DLD1 (cell line): Measurements from ENCODE around the gene KDM6B.

Source experiments
- in situ Hi-C: cut with HindIII; loops from 2 replicates; pipeline ENCODE4 v1.10.0; 2017; ENCODE audit warnings: low sequenced_read_pairs

The KDM6B gene

GRCh38 chr17:7840441-7840840, 6.4 kb downstream of the KDM6B start:
- in situ Hi-C loops = no loop called here

GRCh38 chr17:7840875-7841274, 6.9 kb downstream of the KDM6B start:
- in situ Hi-C loops = no loop called here

- in situ Hi-C loops = no loop called here
These were observed 7.4 kb downstream of the KDM6B start for GRCh38 chr17:7841396-7841914.

- in situ Hi-C loops = no loop called here
These were observed 7.9 kb downstream of the KDM6B start for GRCh38 chr17:7841915-7842379.

- in situ Hi-C loops = no loop called here
These were observed 8.6 kb downstream of the KDM6B start for GRCh38 chr17:7842380-7843256.

GRCh38 chr17:7843257-7843535, 9.2 kb downstream of the KDM6B start:
- in situ Hi-C loops = no loop called here

GRCh38 chr17:7843536-7844291, 9.7 kb downstream of the KDM6B start:
- in situ Hi-C loops = no loop called here

GRCh38 chr17:7844292-7845154, 10.5 kb downstream of the KDM6B start:
- in situ Hi-C loops = no loop called here

- in situ Hi-C loops = no loop called here
These were observed 11.5 kb downstream of the KDM6B start for GRCh38 chr17:7845359-7846062.

- in situ Hi-C loops = no loop called here
These were observed 12.2 kb downstream of the KDM6B start for GRCh38 chr17:7846063-7846735.

GRCh38 chr17:7846765-7847661, 13.0 kb downstream of the KDM6B start:
- in situ Hi-C loops = no loop called here

GRCh38 chr17:7848131-7848579, 14.1 kb downstream of the KDM6B start:
- in situ Hi-C loops = no loop called here

- in situ Hi-C loops = no loop called here
These were observed 14.7 kb downstream of the KDM6B start for GRCh38 chr17:7848739-7849129.

- in situ Hi-C loops = no loop called here
These were observed 15.2 kb downstream of the KDM6B start for GRCh38 chr17:7849130-7849750.

- in situ Hi-C loops = no loop called here
These were observed 15.9 kb downstream of the KDM6B start for GRCh38 chr17:7849751-7850504.

GRCh38 chr17:7850701-7851437, 16.9 kb downstream of the KDM6B start:
- in situ Hi-C loops = no loop called here
